ES-I3 (cell line): ENCODE results near the gene B3GAT2.
"Not testable (repeated sequence)": the region's sequence is repeated elsewhere in the genome, so short reads cannot be mapped to it uniquely, and the experiment has no call there.

ENCODE experiments used
- H3K36me3 ChIP-seq: 2 replicates; pipeline ENCODE4 v1.6.1; 2013; ENCODE audit warnings: mild to moderate bottlenecking, low read length, control low read depth, moderate library complexity; ENCODE audit not compliant: insufficient read depth
- H3K4me1 ChIP-seq: 2 replicates; pipeline ENCODE4 v1.6.1; 2013; ENCODE audit warnings: mild to moderate bottlenecking, control low read depth, low read length; ENCODE audit not compliant: insufficient read depth
- H3K9ac ChIP-seq: 2 replicates; pipeline ENCODE4 v1.6.1; 2013; ENCODE audit warnings: low read depth, mild to moderate bottlenecking, low read length, moderate library complexity
- H3K9me3 ChIP-seq: 2 replicates; pipeline ENCODE4 v1.6.1; 2013; ENCODE audit warnings: mild to moderate bottlenecking, low read length, moderate library complexity; ENCODE audit not compliant: control insufficient read depth, insufficient read depth

Gene B3GAT2

DNA sequence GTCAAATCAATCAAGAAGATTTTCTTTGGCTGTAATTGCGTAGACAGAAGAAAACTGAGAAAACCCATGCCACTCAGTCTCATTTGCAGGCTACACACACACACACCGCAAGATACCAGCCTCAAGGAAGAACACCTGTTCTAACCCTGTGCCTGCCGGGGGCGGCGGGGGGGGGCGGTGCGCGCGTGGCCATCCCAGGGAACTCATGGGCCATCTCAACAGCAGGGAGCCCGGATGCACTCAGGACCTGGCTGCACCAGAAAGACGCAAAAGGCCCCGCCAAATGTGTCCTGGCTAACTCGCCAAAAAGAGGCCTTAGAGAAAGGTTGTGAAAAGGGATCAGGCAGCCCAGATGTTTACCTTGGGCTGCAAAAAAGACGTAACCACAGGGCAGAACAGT, 2.1 kb downstream of the B3GAT2 start:
- Histone ChIP-seq H3K4me1 (peaks cover 7% of the 10 kb centered on the region; the same call in 1 of the 2 replicates), H3K36me3 (no peaks in the 10 kb centered on the region), H3K9me3 (no peaks in the 10 kb centered on the region), H3K9ac (peak overlapping the region; percentile 67)

DNA sequence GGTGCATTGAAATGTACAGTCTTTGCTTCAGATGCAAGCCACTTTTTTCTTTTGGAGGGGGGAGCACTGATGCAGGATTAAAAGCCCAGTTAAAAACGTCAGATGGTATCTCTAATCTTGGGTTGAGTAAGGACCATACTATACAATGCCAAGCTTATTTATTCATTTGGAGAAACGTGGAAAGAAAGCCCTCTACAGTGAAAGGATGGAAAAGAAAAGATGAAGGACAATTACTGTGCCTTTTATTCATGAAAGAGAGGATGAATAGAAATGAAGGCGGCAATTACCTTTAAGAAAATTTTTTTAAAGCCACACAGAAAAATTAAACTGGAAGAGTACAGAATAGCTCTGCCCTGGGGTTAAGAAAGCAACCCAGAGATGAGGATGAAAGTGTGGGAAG, 2.7 kb downstream of the B3GAT2 start:
- H3K9ac ChIP-seq = no peak overlapping the region
- H3K4me1 ChIP-seq = peaks cover 7% of the 10 kb centered on the region; the same call in 1 of the 2 replicates
- H3K36me3 ChIP-seq = no peaks in the 10 kb centered on the region

DNA sequence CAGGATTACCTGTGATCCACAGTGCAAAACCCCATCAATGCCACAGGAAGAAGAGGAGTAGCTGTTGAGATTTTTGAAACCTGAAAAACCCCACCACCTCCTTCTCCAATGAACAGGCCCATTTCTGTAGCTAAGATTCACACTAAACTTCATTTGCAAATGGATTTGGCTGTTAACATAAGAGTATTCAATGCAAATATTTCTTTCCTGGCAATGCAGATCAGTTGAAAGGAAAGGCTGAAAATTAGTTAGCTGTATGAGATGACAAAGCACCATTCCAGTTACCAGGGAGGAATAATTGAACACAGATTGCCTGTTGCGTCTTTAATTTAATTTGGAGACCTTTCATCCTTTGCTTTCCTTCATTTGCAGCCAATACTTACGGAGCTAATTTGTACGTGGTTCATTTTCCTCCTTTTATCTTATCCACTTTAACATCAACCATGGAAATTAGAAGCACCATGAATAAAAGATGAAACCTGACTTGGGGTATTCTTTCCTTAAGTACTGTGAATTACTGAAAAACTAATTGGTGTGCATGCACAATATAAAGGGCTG, 4.2 kb downstream of the B3GAT2 start:
- Histone ChIP-seq H3K4me1 (peaks cover 7% of the 10 kb centered on the region; the same call in 1 of the 2 replicates), H3K9me3 (no peaks in the 10 kb centered on the region), H3K9ac (no peak overlapping the region), H3K36me3 (no peaks in the 10 kb centered on the region)

More for the DNA sequence above, 2.7 kb downstream of the B3GAT2 start:
- no peaks in the 10 kb centered on the region for H3K9me3 ChIP-seq

DNA sequence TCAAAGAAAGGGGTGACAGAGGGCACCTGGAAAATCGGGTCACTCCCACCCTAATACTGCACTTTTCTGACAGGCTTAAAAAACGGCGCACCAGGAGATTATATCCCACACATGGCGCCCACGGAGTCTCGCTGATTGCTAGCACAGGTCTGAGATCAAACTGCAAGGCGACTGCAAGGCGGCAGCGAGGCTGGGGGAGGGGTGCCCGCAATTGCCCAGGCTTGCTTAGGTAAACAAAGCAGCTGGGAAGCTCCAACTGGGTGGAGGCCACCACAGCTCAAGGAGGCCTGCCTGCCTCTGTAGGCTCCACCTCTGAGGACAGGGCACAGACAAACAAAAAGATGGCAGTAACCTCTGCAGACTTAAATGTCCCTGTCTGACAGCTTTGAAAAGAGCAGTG, 12.5 kb downstream of the B3GAT2 start:
- H3K9me3 ChIP-seq, H3K36me3 ChIP-seq, H3K4me1 ChIP-seq, H3K9ac ChIP-seq: not testable (repeated sequence)

DNA sequence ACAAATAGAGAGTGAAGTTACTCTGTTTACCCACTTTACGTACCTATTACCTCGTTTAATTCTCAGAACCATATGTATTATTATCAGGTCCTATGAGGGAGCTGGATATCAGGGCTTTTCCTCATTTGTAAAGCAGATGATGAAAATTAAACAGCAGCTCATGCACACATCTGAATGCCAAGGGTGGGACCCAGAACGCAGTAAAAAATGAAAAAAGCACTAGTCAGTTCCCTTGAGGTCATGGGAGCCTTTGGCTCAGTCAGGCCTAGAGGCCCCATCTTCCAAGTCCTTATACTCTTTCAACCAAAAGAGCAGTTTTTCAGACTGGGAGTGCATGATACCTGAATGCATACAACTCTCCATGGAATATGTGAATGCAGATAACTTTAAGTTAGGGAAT, 23.0 kb downstream of the B3GAT2 start:
- Histone ChIP-seq H3K9me3 (no peaks in the 10 kb centered on the region), H3K4me1 (no peaks in the 10 kb centered on the region), H3K36me3 (no peaks in the 10 kb centered on the region), H3K9ac (no peak overlapping the region)

DNA sequence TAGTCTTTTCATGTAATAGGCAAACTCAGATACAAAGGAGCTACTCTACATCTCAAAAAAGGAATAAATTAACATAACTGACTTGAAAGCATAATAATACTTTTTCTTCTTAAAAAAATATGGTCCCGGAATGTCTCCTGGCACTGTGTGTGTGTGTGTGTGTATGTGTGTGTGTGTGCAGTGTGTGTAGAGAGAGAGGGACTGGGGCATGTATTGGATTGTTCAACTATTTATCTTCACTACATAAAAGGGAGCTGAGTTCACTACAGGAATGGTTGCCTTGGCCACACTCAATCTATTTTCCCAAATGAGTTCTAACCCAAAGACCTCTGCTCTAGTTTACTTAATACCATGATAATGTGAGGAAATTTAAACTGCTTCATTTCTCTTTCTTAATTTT, 51.1 kb downstream of the B3GAT2 start:
- H3K4me1 ChIP-seq = no peaks in the 10 kb centered on the region
- no peaks in the 10 kb centered on the region for H3K9me3 ChIP-seq
- no peak overlapping the region for H3K9ac ChIP-seq
- no peaks in the 10 kb centered on the region for H3K36me3 ChIP-seq

DNA sequence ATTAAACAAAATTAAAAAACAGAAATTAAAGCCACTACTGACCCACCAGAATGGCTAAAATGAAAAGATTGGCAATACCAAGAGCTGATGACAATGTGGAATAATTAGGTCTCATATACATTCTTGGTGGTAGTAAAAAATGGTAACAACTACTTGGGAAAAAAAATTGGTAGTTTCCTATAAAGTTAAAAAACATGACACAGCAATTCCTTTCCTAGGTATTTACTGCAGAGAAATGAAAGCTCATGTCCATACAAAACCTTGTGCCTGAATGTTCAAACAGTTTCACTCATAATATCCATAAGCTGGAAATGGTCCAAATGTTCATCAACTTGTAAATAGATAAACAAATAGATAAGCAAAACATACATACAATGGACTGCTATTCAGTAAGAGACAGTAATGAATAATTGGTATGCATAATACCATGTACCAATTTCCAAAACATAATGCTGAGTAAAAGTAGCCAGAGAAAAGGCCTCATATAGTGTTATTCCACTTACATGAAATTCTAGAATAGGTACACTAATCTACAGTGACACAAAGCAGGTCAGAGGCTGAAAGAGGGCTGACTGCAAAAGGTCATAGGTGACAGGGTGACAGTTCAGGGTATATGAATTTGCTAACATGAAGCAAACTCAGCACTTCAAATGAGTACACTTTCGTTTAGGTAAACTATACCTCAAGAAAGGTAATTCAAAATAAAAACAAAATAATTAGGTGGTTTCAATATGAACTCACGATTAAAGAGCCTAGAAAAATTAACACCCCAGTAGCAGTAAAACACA, 53.0 kb downstream of the B3GAT2 start:
- Histone ChIP-seq H3K9me3 (no peaks in the 10 kb centered on the region), H3K9ac (no peak overlapping the region), H3K4me1 (no peaks in the 10 kb centered on the region), H3K36me3 (no peaks in the 10 kb centered on the region)

DNA sequence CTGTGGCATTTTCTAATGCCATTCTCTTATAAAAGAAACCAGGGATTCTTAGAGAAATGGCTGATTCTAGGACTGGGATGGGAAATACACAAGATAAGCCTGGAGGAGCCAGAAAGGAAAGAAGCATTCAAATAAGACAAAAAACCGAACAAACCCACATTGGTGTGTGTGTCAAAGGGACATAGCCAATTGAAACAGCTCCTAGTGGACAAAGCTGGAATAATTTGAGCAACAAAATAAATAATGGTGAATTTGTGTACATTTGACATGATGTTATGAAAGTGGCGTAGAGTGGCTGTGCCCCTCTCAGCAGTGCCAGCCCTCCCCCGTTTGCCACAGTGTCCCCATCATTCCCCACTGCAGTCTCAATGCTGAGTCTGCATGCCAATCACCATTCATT, 55.5 kb downstream of the B3GAT2 start:
- H3K9me3 ChIP-seq = no peaks in the 10 kb centered on the region
- H3K9ac ChIP-seq = no peak overlapping the region
- no peaks in the 10 kb centered on the region for H3K36me3 ChIP-seq
- no peaks in the 10 kb centered on the region for H3K4me1 ChIP-seq

DNA sequence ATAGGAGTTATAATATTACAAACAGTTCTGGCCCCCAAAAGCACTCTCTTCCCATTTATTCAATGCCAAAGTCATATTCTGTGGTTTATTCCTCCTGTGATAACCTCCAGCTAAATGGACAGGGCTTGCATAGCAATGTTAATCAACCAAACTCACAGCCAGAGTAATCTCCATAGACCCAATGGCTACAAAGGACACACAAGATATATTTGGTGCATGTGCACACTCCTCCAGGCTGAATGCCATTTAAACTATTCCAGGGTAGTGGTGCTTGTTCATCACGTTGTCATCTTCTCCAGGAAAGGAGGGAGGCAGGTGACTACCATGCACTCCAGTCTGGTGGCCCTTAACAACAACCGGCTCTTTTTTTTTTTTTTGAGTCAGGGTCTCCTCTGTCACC, 56.8 kb downstream of the B3GAT2 start:
- Histone ChIP-seq H3K4me1 (no peaks in the 10 kb centered on the region), H3K9me3 (no peaks in the 10 kb centered on the region), H3K9ac (no peak overlapping the region), H3K36me3 (no peaks in the 10 kb centered on the region)

DNA sequence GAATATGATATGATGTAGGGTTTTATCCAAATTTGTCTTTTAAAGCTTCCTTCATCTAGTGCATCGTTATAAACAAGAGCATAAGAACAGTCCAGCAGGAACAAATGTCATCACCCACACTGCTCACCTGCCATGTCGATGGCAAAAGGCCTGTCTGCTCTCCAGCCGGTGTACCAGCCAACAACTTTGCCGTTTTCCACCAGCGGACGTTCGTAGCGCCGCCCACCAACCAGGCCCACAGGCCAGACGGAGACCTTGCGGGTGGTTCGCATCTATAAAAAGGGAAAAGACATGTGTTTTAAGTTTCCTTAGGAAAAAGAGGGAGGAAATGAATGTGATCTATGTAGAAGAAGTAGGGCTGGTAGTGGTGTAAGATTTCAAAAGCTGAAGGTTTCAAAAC, 62.9 kb downstream of the B3GAT2 start:
- Histone ChIP-seq H3K4me1 (no peaks in the 10 kb centered on the region), H3K9me3 (no peaks in the 10 kb centered on the region), H3K36me3 (no peaks in the 10 kb centered on the region), H3K9ac (no peak overlapping the region)

DNA sequence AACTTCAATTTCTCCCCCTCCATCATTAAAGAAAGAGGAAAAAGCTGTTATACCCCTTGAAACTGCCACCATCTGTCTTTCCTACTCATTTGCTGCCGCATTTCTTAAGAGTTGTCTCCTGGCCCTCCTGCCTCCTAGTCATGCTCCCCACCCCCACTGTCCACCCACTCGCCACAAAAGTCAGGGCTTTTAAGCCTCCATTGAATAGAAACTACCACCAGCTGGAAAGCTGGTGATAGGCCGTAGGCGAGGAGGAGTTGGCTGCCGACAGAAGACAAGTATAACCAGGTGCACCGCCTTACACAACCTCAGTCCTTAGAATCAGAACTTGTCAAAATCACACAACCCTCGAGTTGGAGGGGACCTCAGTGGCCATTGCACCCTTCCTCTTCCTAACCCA, 67.6 kb downstream of the B3GAT2 start:
- H3K9me3 ChIP-seq = no peaks in the 10 kb centered on the region
- no peak overlapping the region for H3K9ac ChIP-seq
- no peaks in the 10 kb centered on the region for H3K36me3 ChIP-seq
- peaks cover 9% of the 10 kb centered on the region; the same call in 1 of the 2 replicates for H3K4me1 ChIP-seq

DNA sequence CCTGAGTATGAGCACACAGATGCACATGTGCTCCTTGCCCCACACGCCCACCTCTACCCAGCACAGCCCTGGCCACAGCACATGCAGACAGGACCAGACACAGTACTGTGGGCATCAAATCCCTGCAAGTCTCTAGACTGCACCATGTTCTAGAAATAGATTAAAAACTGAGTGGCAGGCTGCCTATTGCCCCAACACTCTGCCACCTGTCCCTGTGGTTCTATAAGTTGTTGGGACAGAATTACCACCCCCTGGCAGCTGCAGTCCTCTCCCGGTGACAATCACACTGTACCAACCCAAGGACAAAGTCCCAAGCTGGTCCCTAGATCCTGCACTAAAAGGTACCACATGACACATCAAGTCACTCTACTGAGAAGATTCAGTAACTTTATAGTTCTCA, 70.2 kb downstream of the B3GAT2 start:
- Histone ChIP-seq H3K36me3 (no peaks in the 10 kb centered on the region), H3K9ac (no peak overlapping the region), H3K9me3 (no peaks in the 10 kb centered on the region), H3K4me1 (peaks cover 9% of the 10 kb centered on the region; the same call in 1 of the 2 replicates)

DNA sequence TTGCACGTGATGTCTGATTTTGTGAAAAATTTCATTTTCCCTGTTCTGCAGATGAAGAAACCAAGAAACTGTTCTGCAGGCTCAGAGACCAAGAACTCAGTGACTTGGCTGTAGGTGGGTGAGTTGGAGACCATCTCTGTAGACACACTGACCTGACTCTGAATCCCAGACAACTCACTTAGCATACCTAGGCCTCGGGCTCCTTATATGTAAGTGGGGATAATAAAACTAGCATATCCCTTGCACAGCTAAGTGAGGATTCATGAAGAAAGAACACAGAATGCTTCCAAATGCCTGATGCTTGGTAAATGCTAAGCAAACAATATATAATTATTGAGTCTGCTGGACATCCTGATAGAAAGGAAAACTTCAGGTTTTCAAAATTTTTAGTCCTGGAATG, 70.8 kb downstream of the B3GAT2 start:
- H3K9ac ChIP-seq = no peak overlapping the region
- no peaks in the 10 kb centered on the region for H3K9me3 ChIP-seq
- H3K36me3 ChIP-seq = no peaks in the 10 kb centered on the region
- peaks cover 9% of the 10 kb centered on the region; the same call in 1 of the 2 replicates for H3K4me1 ChIP-seq

DNA sequence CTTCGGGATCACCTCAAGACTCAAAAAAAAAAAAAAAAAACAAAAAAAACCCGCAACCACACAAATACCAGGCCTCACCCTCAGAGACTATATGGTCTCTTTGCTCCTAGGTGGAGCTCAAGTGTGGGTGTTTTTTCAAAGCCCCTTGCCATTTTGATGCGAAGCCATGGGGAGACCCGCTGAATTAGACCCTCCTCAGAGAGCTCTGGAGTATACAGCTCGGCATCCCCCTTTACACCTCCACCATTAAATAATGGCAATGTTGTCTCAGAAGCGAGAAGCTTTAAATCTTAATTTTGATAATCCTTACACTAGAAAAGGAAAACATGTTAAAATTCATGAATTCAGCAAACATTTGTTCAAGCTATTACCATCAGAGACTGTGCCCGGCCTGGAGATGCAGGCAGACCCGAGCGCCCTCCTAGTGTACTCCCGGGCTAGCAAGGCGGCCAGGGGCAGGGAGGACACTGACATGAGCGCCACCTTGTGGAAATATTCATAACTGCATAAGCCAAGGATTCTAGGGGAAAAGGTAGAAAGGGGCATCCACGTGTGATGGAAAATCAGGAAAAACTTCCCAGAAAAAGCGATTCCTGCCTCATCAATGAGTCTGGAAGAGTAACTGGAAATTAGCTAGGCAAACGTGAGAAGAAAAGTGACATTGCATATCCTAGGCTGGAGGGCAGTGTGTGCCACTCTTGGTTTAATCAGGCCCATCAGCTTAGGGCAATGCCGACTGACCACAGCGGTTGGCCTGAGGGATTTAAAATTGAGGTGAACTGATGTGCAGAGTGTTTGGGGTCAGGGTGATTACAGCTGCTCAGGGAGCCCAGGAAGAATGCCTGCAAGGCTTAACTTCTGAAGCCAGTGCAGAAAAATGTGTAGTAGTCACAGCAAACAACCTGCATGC, 72.5 kb downstream of the B3GAT2 start:
- Histone ChIP-seq H3K9ac (no peak overlapping the region), H3K9me3 (no peaks in the 10 kb centered on the region), H3K36me3 (no peaks in the 10 kb centered on the region), H3K4me1 (peaks cover 9% of the 10 kb centered on the region; the same call in 1 of the 2 replicates)
